ENCODE measurements around the gene SOX12.

SOX12 gene

DNA sequence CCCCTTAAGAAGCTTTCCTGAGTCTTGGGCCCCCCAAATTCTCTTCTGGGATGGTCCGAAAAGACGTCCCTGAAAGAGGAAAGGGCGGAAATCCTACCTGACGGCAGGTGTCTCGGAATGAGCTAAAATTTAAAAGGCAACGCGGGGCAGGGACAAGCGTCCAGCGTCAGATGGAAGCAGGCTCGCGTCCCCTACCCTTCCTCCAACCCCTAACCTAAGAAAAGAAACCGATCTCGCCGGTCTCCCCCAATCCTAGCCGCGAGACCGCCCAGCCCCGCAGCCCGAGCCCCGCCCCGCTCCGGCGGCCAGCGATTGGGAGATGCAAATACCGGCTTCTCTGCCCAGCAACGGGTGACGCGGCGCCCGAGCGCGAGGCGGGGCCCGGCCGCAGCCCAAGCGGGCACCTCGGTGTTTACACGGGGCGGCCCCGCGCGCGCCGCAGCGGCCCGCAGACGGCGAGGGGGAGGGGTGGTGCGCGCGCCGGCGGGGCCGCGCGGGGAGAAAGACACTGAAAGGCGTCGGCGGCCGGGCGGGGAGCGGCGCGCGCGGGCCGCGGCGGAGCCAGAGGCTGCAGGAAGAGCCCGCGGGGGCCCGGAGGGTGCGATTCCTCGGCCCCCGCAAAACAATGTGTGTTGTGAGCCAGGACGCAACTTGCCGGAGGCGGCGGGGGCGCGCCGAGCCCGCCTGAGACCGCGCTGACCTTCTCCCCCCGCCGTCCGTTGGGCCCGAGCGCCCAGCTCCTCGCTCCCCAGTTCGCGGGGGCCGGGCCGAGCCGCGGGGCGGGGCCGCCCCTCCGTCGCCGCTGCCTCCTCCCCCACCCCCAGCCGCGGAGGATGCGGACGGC is at the start of gene SOX12:
SOX12 (plus strand) TSS at position 508 of the 844 bp plus-strand sequence. CDS start 373 bp downstream, outside the sequence.
- DNase-seq (ENCODE audit: low read depth) = peak; percentile 92

- no peak for DNase-seq (ENCODE audit: low read depth)
Observed at GRCh38 chr20:275791-276190, 49.6 kb upstream of the SOX12 start.

DNA sequence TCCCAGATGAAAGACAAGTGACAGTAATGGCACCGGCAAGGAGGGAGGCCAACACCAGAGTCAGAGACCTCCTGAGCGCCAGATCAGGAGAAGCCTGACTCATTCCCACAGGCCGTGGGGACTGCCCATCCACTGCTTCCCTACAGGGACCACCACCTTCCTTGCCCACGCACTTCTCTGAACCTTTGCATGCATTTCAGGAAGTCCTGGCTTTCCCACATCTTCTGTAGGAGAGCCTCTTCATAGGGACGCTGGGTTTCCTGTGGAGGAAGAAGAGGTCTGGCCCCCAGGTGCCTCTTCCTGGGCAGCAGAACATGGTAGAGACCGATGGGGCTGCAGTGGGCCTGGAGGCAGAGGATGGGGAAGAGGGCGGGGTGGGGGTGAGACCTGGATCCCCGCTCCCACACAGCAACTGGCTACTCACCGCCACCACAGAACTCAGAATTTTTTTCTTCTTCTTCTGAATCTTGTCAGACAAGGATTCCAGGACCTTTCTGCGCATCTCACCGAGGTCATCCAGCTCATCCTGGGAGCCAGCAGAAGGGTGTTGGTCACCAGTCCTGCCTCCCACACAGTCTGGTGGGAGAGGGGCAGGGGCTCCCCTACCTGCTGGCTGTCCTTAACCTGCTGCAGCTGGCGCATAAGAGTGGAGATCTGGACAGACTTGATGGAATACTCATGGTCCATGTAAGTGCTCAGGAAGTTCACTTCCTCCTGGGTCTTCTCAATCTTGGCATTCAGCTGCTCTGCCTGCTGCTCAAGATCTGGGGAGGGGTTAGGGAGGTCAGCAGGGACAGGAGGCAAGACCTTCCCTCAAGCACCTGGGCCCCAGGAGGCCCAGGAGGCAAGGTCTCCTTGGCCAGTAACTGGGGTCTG is 48.5 kb upstream of the SOX12 start:
- no peak for DNase-seq (ENCODE audit: low read depth)

GRCh38 chr20:277496-277781 is 47.9 kb upstream of the SOX12 start:
- no peak for DNase-seq (ENCODE audit: low read depth)

- DNase-seq (ENCODE audit: low read depth) = no peak
Observed at GRCh38 chr20:278181-278580, 47.2 kb upstream of the SOX12 start.

DNA sequence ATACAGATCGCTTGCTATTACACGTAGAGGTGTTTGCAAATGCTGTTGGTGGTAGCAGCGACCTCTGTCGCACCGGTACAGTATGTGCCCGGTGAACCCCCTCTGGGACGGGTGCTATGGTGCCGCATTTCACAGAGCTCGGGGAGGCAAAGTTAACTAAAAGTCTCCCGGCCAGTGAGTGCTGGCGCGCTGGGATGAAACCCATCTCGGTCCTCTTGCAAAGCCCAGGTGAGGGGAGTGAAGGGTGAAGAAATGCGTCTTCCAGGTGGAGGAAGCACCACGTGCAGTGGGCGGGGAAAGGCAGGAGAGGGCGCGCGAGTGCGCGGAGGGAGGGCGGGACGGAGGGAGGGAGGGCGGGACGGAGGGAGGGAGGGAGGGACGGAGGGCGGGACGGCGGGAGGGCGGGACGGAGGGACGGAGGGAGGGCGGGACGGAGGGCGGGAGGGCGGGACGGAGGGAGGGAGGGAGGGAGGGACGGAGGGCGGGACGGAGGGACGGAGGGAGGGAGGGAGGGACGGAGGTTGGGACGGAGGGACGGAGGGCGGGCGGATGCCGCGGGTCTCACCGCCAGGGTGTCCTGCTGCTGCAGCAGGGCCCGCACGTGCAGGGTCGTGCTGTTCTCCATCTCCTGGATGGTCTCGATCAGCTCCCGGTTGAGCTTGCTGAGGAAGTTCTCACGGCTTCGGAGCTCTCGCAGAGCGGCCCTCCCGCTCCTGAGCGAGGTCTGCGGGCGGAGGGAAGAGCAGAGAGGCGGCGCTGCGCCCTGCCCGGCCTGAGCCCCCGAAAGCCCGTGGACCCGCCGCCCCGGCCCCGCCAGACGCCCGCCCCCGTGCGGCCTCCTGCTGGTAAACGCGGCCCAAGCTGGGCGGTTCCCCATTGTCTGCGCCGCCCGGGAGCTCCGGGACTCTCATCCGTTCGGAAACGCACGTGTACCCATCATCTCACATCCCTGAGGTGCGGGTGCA is 46.5 kb upstream of the SOX12 start:
- DNase-seq (ENCODE audit: low read depth) = no peak

- DNase-seq (ENCODE audit: low read depth) = no peak
Observed at GRCh38 chr20:284172-284571, 41.2 kb upstream of the SOX12 start.

- no peak for DNase-seq (ENCODE audit: low read depth)
Observed at GRCh38 chr20:286508-286907, 38.8 kb upstream of the SOX12 start.

DNA sequence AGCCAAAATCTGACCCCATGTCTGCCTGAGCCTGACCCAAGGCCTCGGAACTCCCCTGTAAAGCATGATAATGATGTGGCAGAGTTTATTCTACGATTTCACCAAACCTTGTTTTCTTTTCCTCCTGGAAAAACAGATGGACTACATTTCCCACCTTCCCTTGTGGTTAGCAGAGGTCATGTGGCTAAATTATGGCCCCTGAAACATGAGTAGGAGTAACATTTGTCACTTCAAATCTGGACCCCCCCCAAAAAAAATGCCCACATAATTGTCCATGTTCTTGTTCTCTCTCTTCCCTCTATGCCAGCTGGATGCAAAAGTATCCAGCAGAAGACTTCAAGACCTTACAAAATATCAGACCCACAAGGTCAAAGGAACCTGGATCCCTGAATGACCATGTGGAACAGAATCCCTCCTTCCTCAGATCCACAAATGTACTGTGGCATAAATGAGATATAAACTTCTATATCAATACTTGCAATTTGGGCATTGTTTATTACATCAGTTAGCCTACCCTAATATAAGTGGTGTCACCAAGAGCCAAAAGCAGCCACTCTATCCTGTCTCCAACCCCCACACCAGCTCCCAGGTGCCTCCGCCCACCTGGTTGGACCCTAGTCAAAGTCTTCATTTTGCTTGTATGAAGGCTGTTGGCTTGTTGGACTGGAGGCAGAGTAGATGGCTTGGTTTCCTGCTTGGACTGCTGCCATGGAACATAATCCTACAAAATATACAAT is 36.2 kb upstream of the SOX12 start:
- no peak for DNase-seq (ENCODE audit: low read depth)

DNA sequence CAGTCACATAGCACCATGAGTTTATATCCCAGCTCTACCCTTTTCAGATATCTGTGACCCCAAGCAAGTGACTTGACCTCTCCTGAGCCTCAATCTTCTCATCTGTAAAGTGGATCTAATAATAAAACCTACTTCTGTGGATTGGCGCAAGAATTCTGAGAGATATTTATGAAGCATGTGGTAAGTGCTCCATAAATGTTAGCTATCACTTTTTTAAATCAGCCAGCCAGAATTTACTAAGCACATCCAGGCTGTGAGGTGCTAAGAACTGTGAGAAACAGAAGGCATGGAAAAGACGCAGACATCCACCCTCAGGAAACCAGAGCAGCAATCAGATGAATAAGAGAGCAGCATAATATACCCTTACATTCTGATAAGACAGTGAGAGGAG is 35.7 kb upstream of the SOX12 start:
- DNase-seq (ENCODE audit: low read depth) = no peak

DNA sequence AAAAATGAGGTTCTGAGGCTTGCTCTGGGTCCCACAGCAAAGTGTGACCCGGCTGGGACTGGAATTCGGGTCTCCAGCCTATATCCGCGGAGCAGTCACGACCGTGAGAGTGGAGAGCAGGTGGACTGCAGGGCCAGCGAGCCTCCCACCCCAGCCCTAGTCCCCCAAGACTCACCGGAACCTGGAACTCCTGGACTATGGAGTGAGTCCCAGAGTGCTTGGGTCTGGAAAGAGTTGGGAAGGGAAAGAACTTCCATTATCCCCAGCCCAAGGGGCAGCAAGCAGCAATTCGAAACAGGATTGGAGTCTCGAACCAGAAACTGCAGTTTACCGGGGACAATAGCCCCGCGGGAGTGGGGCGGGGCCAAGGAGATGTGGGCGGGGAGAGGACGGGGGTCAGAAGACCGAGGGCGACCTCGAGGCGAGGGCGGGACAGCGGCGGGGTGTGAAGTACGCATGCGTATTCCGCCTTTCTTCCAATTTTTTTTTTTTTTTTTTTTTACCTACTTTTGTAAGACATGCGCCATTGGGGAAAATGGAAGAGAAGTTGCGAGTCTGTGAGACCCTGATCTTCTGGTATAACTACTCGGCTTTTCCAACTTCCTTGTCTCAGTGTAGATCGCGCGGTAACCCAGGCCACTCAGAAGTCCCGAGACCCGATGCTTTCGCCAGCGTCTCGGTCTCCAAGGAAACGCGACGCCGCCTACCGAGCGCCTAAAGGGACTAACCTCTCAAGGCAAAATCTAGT is 35.1 kb upstream of the SOX12 start, which contains the start of gene C20orf96:
C20orf96 (minus strand) TSS at position 667 of the 748 bp plus-strand sequence; CDS start at position 527, 140 bp downstream.
- DNase-seq (ENCODE audit: low read depth) = peak; percentile 93

DNA sequence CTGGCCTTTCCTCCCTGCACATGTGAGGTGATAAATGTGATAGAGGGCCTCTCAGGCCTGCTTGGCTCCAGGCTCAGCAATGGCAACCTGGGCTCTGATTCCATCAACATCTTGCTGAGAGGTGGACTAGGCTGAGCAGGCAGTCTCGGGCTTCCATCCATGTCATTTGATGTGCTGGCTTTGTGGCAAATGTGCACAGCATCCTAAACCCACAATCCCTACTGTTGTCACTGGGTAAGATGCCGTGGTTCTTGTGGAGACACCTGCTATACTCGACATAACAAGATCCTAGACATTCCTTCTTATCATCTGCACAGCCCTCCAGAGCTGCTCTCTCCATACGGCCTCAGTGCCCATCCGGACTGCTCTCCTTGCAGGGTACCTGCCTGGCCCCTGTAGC is 30.8 kb upstream of the SOX12 start:
- no peak for DNase-seq (ENCODE audit: low read depth)

DNA sequence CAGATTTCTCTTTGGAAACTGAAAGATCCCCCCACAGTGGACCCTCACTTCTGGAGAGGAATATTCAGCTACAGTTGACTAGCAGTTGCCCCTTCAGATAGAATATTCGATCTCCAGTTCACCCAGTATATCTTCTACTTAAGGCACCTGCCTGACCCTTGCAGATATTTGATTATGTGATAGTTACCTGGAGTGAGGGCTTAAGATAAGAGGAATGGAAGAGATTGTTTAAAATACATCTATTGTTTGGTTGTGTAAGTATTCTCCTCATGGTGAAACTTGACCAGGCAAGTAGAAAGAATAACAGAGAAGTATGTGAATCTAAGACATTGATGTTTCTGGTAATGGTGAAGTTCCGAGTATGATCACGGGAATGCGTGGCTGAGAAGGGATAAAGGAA is 29.5 kb upstream of the SOX12 start:
- no peak for DNase-seq (ENCODE audit: low read depth)

DNA sequence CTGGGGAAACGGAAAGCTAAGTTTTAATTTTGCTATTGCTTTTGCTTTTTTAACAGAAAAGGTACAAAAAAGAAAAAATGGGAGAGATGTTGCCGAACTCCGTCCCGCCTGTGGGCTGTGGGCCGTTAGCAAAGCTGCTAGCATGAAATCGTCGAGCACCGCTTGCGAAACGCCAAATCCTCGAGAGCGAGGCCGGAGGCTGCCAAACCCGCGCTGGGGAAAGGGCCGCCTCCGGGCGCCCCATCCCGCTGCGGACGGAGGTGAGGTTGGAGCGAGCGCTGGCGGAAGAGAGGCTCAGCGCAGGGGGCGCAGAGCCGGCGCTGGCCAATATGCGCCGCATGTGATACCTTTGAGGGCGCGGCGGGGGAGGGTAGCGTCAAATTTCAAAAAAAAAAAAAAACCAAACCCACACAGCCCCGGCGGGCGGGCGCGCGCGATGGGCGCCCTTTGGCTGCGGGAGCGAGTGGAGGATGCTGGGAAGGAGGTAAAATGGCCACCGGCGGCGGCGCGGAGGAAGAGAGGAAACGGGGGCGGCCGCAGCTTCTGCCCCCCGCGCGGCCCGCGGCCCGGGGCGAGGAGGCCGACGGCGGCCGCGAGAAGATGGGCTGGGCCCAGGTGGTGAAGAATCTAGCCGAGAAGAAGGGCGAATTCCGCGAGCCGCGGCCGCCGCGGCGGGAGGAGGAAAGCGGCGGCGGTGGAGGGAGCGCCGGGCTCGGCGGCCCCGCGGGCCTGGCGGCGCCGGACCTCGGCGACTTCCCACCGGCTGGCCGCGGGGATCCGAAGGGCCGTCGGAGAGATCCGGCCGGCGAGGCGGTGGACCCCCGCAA is 28.0 kb upstream of the SOX12 start, which contains the start of gene ZCCHC3:
ZCCHC3 (plus strand) TSS at position 473 of the 827 bp plus-strand sequence; CDS start at position 490, 17 bp downstream.
- DNase-seq (ENCODE audit: low read depth) = peak; percentile 94

- peak; percentile 86 for DNase-seq (ENCODE audit: low read depth)
Observed at GRCh38 chr20:297925-298775, 27.2 kb upstream of the SOX12 start.

DNA sequence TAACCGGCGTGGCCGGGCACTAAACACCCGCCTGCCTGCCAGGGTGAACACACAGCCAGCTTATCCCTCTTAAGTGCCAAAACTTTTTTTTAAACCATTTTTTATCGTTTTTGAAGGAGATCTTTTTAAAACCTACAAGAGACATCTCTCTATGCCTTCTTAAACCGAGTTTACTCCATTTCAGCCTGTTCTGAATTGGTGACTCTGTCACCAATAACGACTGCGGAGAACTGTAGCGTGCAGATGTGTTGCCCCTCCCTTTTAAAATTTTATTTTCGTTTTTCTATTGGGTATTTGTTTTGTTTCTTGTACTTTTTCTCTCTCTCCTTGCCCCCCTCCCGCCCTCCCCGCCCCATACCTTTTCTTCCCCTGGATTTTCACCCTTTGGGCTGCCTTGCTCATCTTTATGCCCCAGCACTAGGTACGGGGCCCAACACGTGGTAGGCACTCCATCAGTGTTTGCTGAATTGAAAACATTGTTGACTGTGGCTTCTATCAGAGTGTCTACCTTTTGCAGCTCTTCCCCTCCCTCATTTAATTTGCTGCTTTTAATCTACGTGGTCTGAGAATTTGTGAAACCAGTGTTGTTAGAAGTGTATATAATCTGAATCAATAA is 26.5 kb upstream of the SOX12 start:
- DNase-seq (ENCODE audit: low read depth) = no peak

- no peak for DNase-seq (ENCODE audit: low read depth)
Observed at GRCh38 chr20:300345-300990, 24.9 kb upstream of the SOX12 start.
